Hepatocyte (in vitro differentiated cells): ENCODE results near the gene OR5AN1.

ENCODE experiments used
- CTCF ChIP-seq: fragments of 200-600 bp; sonication (generic); IDR thresholded peaks from 2 replicates; pipeline ENCODE4 v1.5.1; 2016; ENCODE audit warnings: antibody characterized with exemption, mild to moderate bottlenecking; ENCODE audit not compliant: poor library complexity
- EZH2 ChIP-seq: fragments of 200-600 bp; sonication (generic); IDR thresholded peaks from 2 replicates; pipeline ENCODE4 v1.6.1; 2016; ENCODE audit warnings: antibody characterized with exemption, mild to moderate bottlenecking, borderline replicate concordance
- EZH2phosphoT487 ChIP-seq: fragments of 200-600 bp; sonication (generic); IDR thresholded peaks from one replicate; pipeline ENCODE4 v1.6.1; 2018; ENCODE audit warnings: antibody characterized with exemption, mild to moderate bottlenecking, low read depth, moderate library complexity; ENCODE audit not compliant: unreplicated experiment, severe bottlenecking

DNA sequence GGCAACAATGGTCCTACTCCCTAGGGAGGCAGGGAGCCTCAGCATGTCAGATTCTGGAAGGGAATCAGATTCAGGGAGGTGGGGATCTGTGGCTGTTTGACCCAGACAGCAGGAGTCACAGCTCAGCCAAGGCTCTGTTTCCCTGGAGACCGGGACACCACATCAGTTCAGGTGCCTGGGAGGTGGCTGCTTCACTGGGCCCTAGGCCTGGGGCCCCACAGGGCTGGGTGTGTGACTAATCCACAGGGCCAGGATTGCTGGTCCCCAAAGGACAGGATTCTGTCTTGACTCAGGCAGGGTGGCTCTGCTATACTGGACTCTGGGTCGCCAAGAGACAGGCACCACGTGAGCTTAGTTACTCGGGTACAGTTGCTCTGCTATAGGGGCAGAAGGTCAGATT lies 3.5 kb upstream of the OR5AN1 start:
- no peak for TF ChIP-seq CTCF
- no peak for TF ChIP-seq EZH2
- no peak for TF ChIP-seq EZH2phosphoT487
